Esophagus mucosa (tissue), 1 donor: ENCODE measurements around the gene ANKS6. TPM values are rescaled to one million over a fixed set of nuclear protein-coding genes. Genes with fewer than 3 reads are reported as not detected.
"Not testable (repeated sequence)": the region's sequence is repeated elsewhere in the genome, so short reads cannot be mapped to it uniquely, and the experiment has no call there.

Source experiments
- ATAC-seq: fragments of 200-7000 bp; cut with Tn5 transposase; one replicate; pipeline ENCODE4 v1.9.1; 2020
- total RNA-seq: library from RNA; stranded (reverse); gene quantifications from one replicate; pipeline ENCODE4 v1.2.4, GENCODE V29; 2023
- donor health status: DM: yes; HTN: yes; CAD: no.

Gene ANKS6
- total RNA-seq, 1 donor from 2014 or later, result 13.8 TPM

GRCh38 chr9:98698856-98699255 is 97.5 kb downstream of the ANKS6 start:
- no peak for ATAC-seq

GRCh38 chr9:98694943-98695342 is 101.4 kb downstream of the ANKS6 start:
- ATAC-seq, result no peak

GRCh38 chr9:98692392-98692791 is 104.0 kb downstream of the ANKS6 start:
- no peak for ATAC-seq

GRCh38 chr9:98691890-98692289 is 104.5 kb downstream of the ANKS6 start:
- no peak for ATAC-seq

GRCh38 chr9:98690686-98691085 is 105.7 kb downstream of the ANKS6 start:
- no peak for ATAC-seq

GRCh38 chr9:98688710-98689495 is 107.5 kb downstream of the ANKS6 start:
- no peak for ATAC-seq

GRCh38 chr9:98687911-98688310 is 108.4 kb downstream of the ANKS6 start:
- no peak for ATAC-seq

GRCh38 chr9:98686961-98687855 is 109.1 kb downstream of the ANKS6 start:
- ATAC-seq, result peak; percentile 31

- ATAC-seq, result not testable (repeated sequence)
Observed at GRCh38 chr9:98684816-98685215, 111.5 kb downstream of the ANKS6 start.

Other genes with a start within 250 kb of the ANKS6 start
- not detected for gene GABBR2, start 87.6 kb downstream of the ANKS6 start, total RNA-seq
- gene GALNT12, start 11.1 kb upstream of the ANKS6 start, total RNA-seq, result 16.6 TPM
- 7.5 TPM for gene COL15A1, start 147.4 kb upstream of the ANKS6 start, total RNA-seq